ENCODE data around the gene PSME3.
"Not testable (repeated sequence)": the region's sequence is repeated elsewhere in the genome, so short reads cannot be mapped to it uniquely, and the experiment has no call there.

The PSME3 gene

GRCh38 chr17:42856093-42856492, 22.9 kb downstream of the PSME3 start:
- not testable (repeated sequence) for H3K27ac ChIP-seq (ENCODE audit: low read depth, low read length); H3K27me3 ChIP-seq (ENCODE audit: control insufficient read depth in 1 of 2, insufficient read depth in 2 of 2, low read length in 2 of 2); H3K36me3 ChIP-seq (ENCODE audit: control insufficient read depth in 1 of 2, insufficient read depth in 2 of 2, low read length in 2 of 2); H3K4me3 ChIP-seq (ENCODE audit: low read depth in 1 of 2, low read length in 2 of 2); H3K4me1 ChIP-seq (ENCODE audit: control insufficient read depth in 1 of 2, insufficient read depth in 2 of 2, low read length in 2 of 2); H3K9me3 ChIP-seq (ENCODE audit: control insufficient read depth in 1 of 2, low read length in 2 of 2); H3K9ac ChIP-seq (ENCODE audit: low read depth in 1 of 2, low read length in 2 of 2)

- not testable (repeated sequence) for H3K27me3 ChIP-seq (ENCODE audit: control insufficient read depth in 1 of 2, insufficient read depth in 2 of 2, low read length in 2 of 2); H3K9me3 ChIP-seq (ENCODE audit: control insufficient read depth in 1 of 2, low read length in 2 of 2); H3K9ac ChIP-seq (ENCODE audit: low read depth in 1 of 2, low read length in 2 of 2); H3K27ac ChIP-seq (ENCODE audit: low read depth, low read length); H3K4me3 ChIP-seq (ENCODE audit: low read depth in 1 of 2, low read length in 2 of 2); H3K36me3 ChIP-seq (ENCODE audit: control insufficient read depth in 1 of 2, insufficient read depth in 2 of 2, low read length in 2 of 2); H3K4me1 ChIP-seq (ENCODE audit: control insufficient read depth in 1 of 2, insufficient read depth in 2 of 2, low read length in 2 of 2)
Observed at GRCh38 chr17:42856516-42856915, 23.3 kb downstream of the PSME3 start.

GRCh38 chr17:42857389-42857788, 24.2 kb downstream of the PSME3 start:
- Histone ChIP-seq H3K27ac (ENCODE audit: low read depth, low read length) (no peak overlapping the region), H3K9me3 (ENCODE audit: control insufficient read depth in 1 of 2, low read length in 2 of 2) (no peaks in the 10 kb centered on the region), H3K27me3 (ENCODE audit: control insufficient read depth in 1 of 2, insufficient read depth in 2 of 2, low read length in 2 of 2) (no peaks in the 10 kb centered on the region), H3K4me3 (ENCODE audit: low read depth in 1 of 2, low read length in 2 of 2) (no peak overlapping the region), H3K9ac (ENCODE audit: low read depth in 1 of 2, low read length in 2 of 2) (no peak overlapping the region), H3K36me3 (ENCODE audit: control insufficient read depth in 1 of 2, insufficient read depth in 2 of 2, low read length in 2 of 2) (no peaks in the 10 kb centered on the region), H3K4me1 (ENCODE audit: control insufficient read depth in 1 of 2, insufficient read depth in 2 of 2, low read length in 2 of 2) (no peaks in the 10 kb centered on the region)

- Histone ChIP-seq H3K27ac (ENCODE audit: low read depth, low read length) (no peak overlapping the region), H3K4me3 (ENCODE audit: low read depth in 1 of 2, low read length in 2 of 2) (no peak overlapping the region), H3K9ac (ENCODE audit: low read depth in 1 of 2, low read length in 2 of 2) (no peak overlapping the region), H3K9me3 (ENCODE audit: control insufficient read depth in 1 of 2, low read length in 2 of 2) (peaks cover 0 to 3% of the 10 kb centered on the region in 2 donors), H3K4me1 (ENCODE audit: control insufficient read depth in 1 of 2, insufficient read depth in 2 of 2, low read length in 2 of 2) (peaks cover 11 to 12% of the 10 kb centered on the region in 2 donors), H3K27me3 (ENCODE audit: control insufficient read depth in 1 of 2, insufficient read depth in 2 of 2, low read length in 2 of 2) (no peaks in the 10 kb centered on the region), H3K36me3 (ENCODE audit: control insufficient read depth in 1 of 2, insufficient read depth in 2 of 2, low read length in 2 of 2) (no peaks in the 10 kb centered on the region)
Observed at GRCh38 chr17:42865638-42866094, 32.5 kb downstream of the PSME3 start.

GRCh38 chr17:42866216-42866615, 33.0 kb downstream of the PSME3 start:
- Histone ChIP-seq H3K4me1 (ENCODE audit: control insufficient read depth in 1 of 2, insufficient read depth in 2 of 2, low read length in 2 of 2) (peaks cover 11 to 12% of the 10 kb centered on the region in 2 donors), H3K9ac (ENCODE audit: low read depth in 1 of 2, low read length in 2 of 2) (no peak overlapping the region), H3K36me3 (ENCODE audit: control insufficient read depth in 1 of 2, insufficient read depth in 2 of 2, low read length in 2 of 2) (no peaks in the 10 kb centered on the region), H3K9me3 (ENCODE audit: control insufficient read depth in 1 of 2, low read length in 2 of 2) (peaks cover 0 to 5% of the 10 kb centered on the region in 2 donors), H3K27me3 (ENCODE audit: control insufficient read depth in 1 of 2, insufficient read depth in 2 of 2, low read length in 2 of 2) (no peaks in the 10 kb centered on the region), H3K27ac (ENCODE audit: low read depth, low read length) (no peak overlapping the region), H3K4me3 (ENCODE audit: low read depth in 1 of 2, low read length in 2 of 2) (no peak overlapping the region)

GRCh38 chr17:42866631-42867575, 33.7 kb downstream of the PSME3 start:
- Histone ChIP-seq H3K36me3 (ENCODE audit: control insufficient read depth in 1 of 2, insufficient read depth in 2 of 2, low read length in 2 of 2) (no peaks in the 10 kb centered on the region), H3K27ac (ENCODE audit: low read depth, low read length) (no peak overlapping the region), H3K9ac (ENCODE audit: low read depth in 1 of 2, low read length in 2 of 2) (no peak overlapping the region), H3K9me3 (ENCODE audit: control insufficient read depth in 1 of 2, low read length in 2 of 2) (peaks cover 0 to 5% of the 10 kb centered on the region in 2 donors), H3K27me3 (ENCODE audit: control insufficient read depth in 1 of 2, insufficient read depth in 2 of 2, low read length in 2 of 2) (no peaks in the 10 kb centered on the region), H3K4me3 (ENCODE audit: low read depth in 1 of 2, low read length in 2 of 2) (no peak overlapping the region), H3K4me1 (ENCODE audit: control insufficient read depth in 1 of 2, insufficient read depth in 2 of 2, low read length in 2 of 2) (peaks cover 11 to 12% of the 10 kb centered on the region in 2 donors)

- H3K36me3 ChIP-seq (ENCODE audit: control insufficient read depth in 1 of 2, insufficient read depth in 2 of 2, low read length in 2 of 2); H3K4me3 ChIP-seq (ENCODE audit: low read depth in 1 of 2, low read length in 2 of 2); H3K9ac ChIP-seq (ENCODE audit: low read depth in 1 of 2, low read length in 2 of 2); H3K27ac ChIP-seq (ENCODE audit: low read depth, low read length); H3K27me3 ChIP-seq (ENCODE audit: control insufficient read depth in 1 of 2, insufficient read depth in 2 of 2, low read length in 2 of 2); H3K9me3 ChIP-seq (ENCODE audit: control insufficient read depth in 1 of 2, low read length in 2 of 2): not testable (repeated sequence)
- H3K4me1 ChIP-seq (ENCODE audit: control insufficient read depth in 1 of 2, insufficient read depth in 2 of 2, low read length in 2 of 2): peaks cover 11 to 12% of the 10 kb centered on the region in 2 donors
Observed at GRCh38 chr17:42867694-42868261, 34.6 kb downstream of the PSME3 start.

GRCh38 chr17:42868338-42868737, 35.1 kb downstream of the PSME3 start:
- Histone ChIP-seq H3K27ac (ENCODE audit: low read depth, low read length) (no peak overlapping the region), H3K36me3 (ENCODE audit: control insufficient read depth in 1 of 2, insufficient read depth in 2 of 2, low read length in 2 of 2) (no peaks in the 10 kb centered on the region), H3K27me3 (ENCODE audit: control insufficient read depth in 1 of 2, insufficient read depth in 2 of 2, low read length in 2 of 2) (no peaks in the 10 kb centered on the region), H3K4me3 (ENCODE audit: low read depth in 1 of 2, low read length in 2 of 2) (no peak overlapping the region), H3K4me1 (ENCODE audit: control insufficient read depth in 1 of 2, insufficient read depth in 2 of 2, low read length in 2 of 2) (peaks cover 11 to 12% of the 10 kb centered on the region in 2 donors), H3K9me3 (ENCODE audit: control insufficient read depth in 1 of 2, low read length in 2 of 2) (peaks cover 0 to 5% of the 10 kb centered on the region in 2 donors), H3K9ac (ENCODE audit: low read depth in 1 of 2, low read length in 2 of 2) (no peak overlapping the region)

GRCh38 chr17:42871647-42872046, 38.5 kb downstream of the PSME3 start:
- H3K9ac ChIP-seq (ENCODE audit: low read depth in 1 of 2, low read length in 2 of 2): no peak overlapping the region
- no peak overlapping the region for H3K4me3 ChIP-seq (ENCODE audit: low read depth in 1 of 2, low read length in 2 of 2)
- H3K9me3 ChIP-seq (ENCODE audit: control insufficient read depth in 1 of 2, low read length in 2 of 2): peaks cover 0 to 5% of the 10 kb centered on the region in 2 donors
- peaks cover 5 to 7% of the 10 kb centered on the region in 2 donors for H3K4me1 ChIP-seq (ENCODE audit: control insufficient read depth in 1 of 2, insufficient read depth in 2 of 2, low read length in 2 of 2)
- no peaks in the 10 kb centered on the region for H3K36me3 ChIP-seq (ENCODE audit: control insufficient read depth in 1 of 2, insufficient read depth in 2 of 2, low read length in 2 of 2)
- H3K27me3 ChIP-seq (ENCODE audit: control insufficient read depth in 1 of 2, insufficient read depth in 2 of 2, low read length in 2 of 2): no peaks in the 10 kb centered on the region
- H3K27ac ChIP-seq (ENCODE audit: low read depth, low read length): no peak overlapping the region

- Histone ChIP-seq H3K9me3 (ENCODE audit: control insufficient read depth in 1 of 2, low read length in 2 of 2) (peaks cover 0 to 5% of the 10 kb centered on the region in 2 donors), H3K27me3 (ENCODE audit: control insufficient read depth in 1 of 2, insufficient read depth in 2 of 2, low read length in 2 of 2) (no peaks in the 10 kb centered on the region), H3K27ac (ENCODE audit: low read depth, low read length) (no peak overlapping the region), H3K4me1 (ENCODE audit: control insufficient read depth in 1 of 2, insufficient read depth in 2 of 2, low read length in 2 of 2) (no peaks in the 10 kb centered on the region), H3K4me3 (ENCODE audit: low read depth in 1 of 2, low read length in 2 of 2) (no peak overlapping the region), H3K9ac (ENCODE audit: low read depth in 1 of 2, low read length in 2 of 2) (no peak overlapping the region), H3K36me3 (ENCODE audit: control insufficient read depth in 1 of 2, insufficient read depth in 2 of 2, low read length in 2 of 2) (no peaks in the 10 kb centered on the region)
Observed at GRCh38 chr17:42872251-42872965, 39.2 kb downstream of the PSME3 start.

Data from duodenal mucosa (tissue), 2 donors.